T follicular helper cell (primary cell): ENCODE results near the gene ASCC2.

Experiments used
- DNase-seq: peaks from one replicate; pipeline ENCODE4 v3.0.0-alpha.2; 2020; ENCODE audit warnings: low read depth

Gene ASCC2

DNA sequence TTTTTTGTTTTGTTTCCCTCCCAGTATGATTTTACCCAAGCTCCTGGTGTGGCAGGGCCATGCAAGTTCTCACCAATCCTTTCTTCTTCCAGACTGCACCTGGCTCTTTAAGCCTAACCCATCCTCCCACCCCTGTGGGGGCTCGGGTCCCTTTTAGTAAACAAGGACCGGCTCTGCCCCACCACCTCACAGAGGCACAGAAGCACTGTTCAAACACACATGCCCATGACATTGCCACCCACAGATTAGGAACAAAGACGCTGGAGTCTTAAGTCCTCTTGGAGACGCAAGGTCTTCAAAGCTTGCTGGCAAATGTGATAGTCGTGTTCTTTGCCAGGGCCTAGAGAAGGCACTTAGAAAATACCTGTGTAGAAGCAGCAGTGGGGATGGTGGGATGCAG, 52.0 kb downstream of the ASCC2 start:
- DNase-seq: no peak

DNA sequence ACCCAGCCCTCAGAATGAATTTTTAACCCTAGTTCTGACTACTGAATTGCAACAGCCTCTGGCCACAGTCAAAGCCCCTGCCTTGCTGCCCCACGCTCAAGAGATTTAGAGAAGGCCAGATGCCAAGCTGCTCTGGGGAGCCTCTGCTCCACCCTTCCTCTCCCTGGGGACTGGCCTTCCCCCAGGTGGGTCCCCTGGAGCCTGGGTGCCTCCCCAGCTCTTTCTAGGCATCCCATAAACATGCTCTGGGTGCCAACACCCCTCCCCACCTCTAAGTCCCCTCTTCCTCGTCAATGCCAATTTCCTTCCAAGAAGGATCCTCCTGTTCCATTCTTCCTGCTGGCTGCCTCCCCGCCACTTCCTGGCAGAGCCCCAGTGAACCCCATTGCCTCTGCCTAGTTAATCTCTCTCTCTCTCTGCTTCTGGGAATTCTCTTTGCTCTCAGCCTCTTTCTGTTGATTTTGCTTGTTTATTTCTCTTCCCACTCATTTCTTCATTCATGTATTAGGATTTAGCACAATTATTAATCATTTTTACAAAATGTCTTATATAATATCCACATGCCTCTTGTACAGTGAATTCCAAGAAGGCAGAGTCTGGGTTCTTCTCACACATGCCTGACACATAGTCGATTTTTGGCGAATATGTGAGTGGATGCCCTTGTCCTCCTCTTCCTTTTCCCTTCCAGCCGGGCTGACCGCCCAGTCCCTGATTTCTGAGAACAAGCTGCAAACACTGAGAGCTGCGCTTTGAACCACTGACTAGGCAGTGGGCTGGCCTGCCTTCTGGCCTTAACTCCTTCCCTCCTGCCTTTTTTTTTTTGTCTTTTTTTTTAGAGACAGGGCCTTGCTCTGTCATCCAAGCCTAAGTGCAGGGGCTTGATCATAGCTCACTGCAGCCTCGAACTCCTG, 53.4 kb downstream of the ASCC2 start:
- DNase-seq: no peak

DNA sequence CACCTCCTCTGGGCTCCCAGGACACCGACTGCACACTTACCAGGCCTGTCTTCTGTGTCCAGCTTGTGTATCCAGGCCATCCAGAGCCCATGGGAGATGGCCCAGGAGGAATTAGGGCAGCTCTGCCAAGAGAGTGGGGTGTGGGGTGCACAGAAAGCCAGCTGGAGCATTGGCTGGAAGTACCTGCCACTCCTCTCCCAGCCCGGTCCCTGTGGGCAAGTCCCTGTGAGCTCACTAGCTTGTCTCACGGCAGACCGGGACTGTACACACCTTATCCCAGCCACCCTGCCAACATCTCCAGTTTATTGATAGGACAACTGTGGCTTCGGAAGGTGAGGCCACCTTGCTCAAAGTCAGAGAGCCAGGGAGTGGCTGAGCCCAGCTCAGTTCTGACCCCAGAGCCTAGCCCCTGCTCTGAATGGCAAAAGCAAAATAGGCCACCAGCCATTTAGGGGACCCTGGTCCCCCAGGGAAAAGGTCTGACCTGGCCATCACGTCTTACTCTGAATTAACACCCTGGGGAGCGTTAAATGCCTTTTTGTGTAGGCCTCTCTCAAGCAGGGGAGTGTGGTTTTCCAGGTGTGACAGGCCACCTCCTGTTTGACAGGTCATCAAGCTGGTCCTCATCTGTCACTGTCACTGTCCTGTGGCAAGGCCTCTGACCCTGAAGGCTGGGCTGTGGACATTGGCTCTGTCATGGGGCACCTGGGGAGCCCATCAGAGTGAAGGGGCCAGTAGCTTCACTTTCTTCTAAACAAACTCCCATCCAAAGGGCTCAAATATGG, 55.8 kb downstream of the ASCC2 start:
- DNase-seq: no peak

DNA sequence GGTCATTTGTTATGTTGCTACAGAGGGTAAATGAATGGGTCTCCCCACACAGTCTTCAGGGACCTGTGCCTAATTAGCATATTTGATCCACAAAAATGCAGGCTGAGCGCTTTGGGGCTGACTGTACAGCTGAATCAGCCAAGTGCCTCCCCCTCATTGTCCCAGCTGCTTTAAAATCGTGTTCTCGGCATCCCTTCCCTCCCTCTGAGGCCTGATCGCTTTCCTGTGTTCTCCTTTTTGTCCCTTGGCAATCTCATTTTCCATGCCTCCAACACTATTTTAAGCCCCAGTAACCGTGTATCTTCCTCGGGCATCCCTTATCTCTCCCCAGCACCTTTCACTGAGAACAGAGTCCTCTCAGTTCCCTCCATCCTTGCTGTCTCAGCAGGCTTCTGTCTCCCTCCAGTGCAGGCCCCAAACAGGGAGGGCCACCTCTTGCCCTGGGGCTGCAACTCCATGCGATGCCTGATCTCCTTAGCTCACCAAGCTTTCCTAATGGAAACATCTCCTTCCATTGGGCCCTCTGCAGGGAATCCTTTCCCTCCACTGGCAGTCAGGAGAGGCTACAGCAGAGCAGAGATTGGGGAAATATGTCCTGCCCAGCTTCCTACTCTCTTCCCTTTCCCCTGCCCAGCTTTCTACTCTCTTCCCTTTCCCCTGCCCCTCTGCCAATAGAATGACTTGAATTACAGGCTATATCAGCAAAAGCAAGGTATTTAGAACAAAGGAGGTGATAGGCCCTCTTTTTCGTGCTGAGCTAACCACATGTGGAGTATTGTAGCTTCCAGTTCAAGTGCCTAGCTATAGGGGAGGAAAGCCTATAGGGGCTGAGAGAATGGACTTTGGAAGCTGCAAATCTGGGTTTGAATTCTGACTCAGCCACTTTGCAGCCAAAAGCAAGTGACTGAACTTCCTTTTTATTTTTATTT, 57.1 kb downstream of the ASCC2 start:
- DNase-seq: no peak

DNA sequence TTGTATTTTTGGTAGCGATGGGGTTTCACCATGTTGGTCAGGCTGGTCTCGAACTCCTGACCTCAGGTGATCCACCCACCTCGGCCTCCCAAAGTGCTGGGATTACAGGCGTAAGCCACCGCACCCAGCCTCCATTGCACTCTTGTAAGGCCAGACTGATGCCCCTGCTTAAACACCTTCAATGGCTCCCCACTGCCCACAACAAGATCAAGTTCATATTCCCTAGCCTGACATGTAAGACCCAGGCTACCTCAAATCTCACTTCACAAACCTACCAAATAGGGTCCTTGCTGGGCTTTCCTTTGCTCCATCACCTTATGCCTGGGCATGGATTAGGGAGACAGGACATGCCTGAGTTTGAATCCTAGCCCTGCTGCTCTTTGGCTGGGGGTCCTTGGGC, 57.9 kb downstream of the ASCC2 start:
- DNase-seq: no peak

DNA sequence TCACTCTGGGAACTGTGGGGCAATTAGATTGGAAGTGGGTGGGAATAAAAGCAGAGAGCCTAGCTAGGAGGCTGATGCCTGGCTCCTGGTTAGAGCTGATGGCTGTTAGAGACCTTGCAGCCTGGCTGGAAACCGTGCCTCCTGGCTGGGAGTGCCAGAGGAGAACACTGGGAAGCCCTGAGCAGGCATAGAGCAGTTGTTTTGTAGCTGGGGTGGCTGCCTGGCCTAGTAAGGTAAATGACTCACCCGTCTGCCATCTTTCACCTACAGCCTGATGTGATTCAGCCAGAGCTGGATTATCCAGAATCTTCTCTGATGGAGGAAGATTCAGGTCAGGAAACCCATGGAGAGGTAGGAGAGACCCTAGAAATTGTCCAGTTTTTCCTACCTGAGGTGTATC, 64.8 kb downstream of the ASCC2 start:
- no peak for DNase-seq

DNA sequence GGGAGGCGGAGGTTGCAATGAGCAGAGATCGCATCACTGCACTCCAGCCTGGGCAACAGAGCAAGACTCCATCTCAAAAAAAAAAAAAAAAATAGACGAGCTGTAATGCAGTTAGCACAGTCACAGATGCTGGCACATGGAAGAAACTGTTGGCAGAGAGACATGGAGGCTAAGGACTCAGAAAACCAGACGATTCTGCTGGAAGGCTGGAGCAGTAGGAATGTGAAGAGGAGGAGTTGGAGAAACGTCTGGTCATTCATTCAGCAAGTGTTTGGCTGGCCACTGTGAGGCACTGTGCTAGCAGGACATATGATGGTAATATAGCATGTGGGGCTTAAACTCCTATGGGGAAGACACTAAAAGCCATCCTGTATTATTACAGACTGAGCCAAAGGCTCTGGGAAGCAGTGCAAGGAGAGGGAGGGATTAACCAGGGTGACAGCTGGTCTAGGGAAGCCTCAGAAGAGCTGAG, 65.9 kb downstream of the ASCC2 start:
- DNase-seq: no peak

DNA sequence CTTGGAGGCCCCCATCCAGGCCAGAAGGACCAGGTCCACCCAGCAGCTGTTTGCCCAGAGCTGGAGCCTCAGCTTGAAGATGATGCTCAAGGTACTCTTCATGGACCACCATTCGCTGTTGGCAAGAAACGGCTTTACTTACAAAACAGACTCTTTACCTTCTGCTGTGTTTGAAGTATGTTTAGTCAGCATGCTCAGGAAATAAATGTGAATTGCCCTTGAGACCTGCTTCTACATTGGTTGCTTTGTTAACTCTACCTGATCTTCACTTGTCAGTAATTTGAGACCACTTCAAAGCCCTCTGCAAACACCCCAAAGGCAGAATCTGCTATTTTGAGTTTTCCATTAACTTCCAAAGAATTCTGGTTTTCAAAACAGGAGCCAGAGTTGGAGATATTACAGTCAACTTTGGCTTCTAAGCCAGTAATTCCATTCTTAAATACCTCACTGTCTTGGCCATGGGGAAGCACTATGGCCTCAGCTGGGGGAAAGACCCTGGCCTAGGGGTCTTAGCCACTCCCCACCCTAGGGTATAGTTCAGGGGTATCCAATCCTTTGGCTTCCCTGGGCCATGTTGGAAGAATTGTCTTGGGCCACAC, 68.3 kb downstream of the ASCC2 start:
- no peak for DNase-seq

DNA sequence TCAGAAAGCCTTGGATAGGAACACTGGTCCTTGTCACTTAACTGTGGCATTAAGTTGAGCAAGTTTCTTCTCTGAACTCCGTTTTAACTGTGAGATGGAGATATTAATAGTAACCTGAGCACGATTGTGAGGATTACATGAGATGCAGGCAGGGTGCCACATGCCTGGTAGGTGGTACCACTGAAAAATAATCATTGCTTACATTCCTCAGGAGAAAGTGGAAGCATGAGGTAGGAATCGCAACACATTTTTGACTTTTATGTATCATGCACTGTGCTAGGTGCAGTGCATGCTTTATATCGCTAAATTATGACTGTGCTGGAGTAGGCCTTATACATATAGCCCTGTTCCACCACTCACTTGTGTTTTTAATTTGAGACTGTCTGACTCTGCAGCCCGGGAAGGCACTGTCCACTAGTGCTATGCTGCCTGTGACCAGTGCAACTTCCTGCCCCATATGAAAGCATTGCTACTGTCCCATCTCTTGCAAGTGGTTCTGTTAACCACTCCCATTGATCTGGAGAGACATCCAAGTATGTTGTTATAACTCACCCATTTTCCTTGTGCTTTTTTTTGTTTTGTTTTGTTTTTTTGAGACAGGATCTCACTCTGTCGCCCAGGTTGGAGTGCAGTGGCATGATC, 69.9 kb downstream of the ASCC2 start:
- no peak for DNase-seq

DNA sequence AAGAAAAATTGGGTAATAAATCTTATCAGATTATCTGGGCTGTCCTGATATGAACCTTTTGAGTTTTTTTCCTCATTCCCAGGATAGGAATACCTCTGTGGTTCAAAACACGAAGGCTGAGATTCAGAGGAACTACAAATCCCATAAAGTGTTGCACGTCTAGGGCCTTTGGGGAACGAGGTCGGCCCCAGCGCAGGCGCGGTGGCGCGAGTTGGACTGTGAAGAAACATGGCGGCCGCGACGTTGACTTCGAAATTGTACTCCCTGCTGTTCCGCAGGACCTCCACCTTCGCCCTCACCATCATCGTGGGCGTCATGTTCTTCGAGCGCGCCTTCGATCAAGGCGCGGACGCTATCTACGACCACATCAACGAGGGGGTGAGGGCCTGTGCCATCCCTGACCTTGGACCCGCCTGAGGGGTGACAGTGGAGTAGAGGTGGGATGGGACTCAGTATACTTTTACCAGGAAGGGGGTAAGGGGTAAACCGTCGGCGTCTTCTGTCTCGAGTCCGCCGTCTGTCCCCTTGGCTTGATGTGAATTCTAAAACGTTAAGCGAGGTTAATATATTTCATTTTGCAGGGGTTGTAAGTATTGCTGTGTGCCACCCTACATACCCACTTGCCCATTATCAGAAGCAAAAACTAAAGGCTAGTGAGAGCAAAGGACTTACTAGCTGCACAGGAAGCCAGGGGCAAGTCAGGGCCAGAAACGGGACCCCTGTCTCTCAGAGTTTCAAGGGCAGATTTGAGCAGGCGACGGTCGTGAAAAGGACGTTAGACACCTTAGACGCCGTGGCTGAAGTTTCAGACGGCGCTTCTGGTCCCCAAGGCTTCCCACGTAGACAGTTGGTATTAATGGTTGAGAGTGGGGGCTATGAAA, 70.7 kb downstream of the ASCC2 start, which contains the start of gene UQCR10:
Gene UQCR10 (plus strand): TSS at position 199 of the 881 bp plus-strand sequence. CDS start 30 bp downstream, at position 229.
- peak; percentile 86 for DNase-seq

DNA sequence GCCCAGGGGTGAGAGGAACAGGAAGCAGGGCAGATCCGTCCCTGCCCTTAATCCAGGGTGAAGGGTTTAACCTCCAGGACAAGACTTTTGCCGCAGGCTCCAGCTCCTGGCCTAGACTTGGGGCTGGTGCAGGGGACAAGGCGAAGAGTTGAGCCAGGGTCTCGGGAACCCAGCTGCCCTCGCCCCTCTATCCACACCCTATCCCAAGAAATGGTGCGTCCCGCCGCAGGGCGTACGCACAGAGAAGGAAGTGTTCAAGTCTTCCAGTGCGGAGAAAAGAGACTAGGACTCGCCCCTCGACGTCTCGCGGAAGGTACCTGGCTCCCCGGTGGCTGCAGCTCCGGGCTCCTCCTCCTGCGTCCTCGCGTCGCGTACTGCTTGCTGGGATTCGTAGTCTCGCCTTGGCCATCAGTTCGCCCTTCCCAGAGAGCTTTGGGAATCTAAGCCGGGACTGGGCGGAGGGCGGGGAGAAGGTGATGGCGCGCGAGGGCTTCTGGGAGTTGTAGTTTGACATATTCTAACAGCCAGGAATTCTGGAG, 71.4 kb downstream of the ASCC2 start, which contains the start of gene ZMAT5:
Gene ZMAT5 (minus strand): TSS at position 376 of the 539 bp plus-strand sequence. CDS start 18,463 bp downstream, outside the sequence.
- peak; percentile 87 for DNase-seq

DNA sequence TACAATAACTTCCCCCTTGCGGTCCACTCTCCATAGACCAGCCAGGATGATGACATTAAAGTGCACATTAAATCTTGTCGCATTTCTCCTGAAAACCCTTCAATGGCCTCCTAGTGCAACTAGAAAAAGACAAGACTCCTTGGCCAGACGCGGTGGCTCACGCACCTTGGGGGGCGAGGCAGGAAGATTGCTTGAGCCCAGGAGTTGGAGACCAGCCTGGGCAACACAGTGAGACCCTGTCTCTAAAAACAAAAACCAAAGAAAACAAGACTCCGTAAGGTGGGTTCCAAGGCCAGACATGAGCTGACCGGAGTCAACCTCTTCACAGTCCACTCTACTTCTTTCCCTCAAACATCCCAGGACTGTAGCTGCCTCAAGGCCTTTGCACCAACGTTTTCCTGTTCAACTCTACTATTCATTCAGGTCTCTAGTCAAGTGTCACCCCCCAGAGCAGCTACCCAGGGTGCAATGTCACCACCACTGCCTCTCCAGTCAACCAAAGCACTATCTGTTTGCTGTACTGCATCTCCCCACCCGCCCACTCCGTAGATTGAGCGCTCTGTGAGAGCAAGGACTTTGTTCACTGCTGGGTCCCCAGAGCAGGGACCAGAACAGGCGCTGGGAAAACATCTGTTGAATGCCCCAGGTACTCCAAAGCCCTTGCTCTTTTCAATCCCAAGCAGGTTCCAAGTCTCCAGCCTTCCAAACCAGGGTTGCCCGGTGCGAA, 72.0 kb downstream of the ASCC2 start:
- DNase-seq: peak; percentile 2

DNA sequence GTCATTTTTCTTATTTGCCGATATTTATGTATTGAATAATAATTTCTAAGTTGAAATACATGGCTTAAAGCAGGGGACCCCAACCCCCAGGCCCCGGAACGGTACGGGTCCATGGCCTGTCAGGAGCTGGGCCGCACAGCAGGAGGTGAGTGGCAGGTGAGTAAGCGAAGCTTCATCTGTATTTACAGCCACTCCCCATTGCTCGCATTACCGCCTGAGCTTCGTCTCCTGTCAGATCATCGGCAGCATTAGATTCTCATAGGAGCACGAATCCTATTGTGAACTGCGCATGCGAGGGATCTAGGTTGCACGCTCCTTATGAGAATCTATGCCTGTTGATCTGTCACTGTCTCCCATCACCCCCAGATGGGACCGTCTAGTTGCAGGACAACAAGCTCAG, 75.8 kb downstream of the ASCC2 start:
- DNase-seq: no peak

DNA sequence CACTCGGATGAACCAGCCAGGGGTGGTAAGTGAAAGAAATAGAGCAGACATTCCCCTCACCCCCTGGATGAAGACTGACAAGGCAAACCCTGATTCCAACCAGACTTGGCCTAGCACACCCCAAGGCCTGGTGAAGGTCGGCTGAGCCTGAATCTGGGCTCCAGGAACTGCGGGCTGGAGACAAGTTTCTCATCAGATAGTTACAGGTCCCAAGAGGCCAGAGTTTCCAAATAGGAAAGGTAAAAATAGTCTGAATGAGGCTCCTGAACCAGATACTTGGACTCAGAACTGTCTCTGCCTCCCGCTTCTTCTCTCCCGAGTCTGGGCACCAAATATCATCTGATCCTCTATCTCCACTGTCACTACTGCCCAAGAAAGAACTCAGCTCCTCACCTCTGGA, 79.1 kb downstream of the ASCC2 start:
- no peak for DNase-seq

DNA sequence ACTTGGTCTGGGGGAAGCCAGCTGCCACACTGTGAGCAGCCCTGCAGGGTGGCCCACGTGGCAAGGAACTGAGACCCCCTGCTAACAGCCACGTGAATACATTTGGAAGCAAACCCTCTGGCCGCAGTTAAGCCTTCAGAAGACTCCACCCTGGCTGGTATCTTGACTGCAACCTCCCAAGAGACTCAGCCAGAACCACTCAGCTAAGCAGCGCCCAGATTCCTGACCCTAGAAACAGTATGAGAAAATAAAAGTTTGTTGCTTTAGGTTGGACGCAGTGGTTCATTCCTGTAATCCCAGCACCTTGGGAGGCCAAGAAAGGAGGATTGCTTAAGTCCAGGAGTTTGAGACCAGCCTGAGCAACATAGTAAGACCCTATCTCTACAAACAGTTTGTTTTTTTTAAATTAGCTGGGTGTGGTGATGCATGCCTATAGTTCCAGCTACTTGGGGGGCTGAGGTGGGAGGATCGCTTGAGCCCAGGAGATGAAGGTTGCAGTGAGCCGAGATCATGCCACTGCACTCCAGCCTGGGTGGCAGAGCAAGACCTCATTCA, 79.9 kb downstream of the ASCC2 start:
- DNase-seq: no peak

DNA sequence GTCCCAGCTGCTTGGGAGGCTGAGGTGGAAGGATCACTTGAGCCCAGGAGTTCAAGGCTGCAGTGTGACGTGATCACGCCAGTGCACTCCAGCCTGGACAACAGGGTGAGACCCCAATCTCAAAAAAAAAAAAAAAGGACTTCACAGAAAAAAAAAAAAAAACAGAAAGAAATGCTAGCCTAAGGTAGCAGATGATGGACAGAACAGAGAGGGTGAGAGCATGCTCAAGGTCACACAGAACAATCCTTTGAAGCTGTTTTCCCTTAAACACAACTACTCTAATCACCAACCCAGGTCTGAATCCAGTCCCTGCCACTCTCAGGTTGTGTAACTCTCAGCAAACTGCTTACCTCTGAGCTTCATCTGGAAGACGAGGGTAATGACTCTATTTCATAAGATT, 81.0 kb downstream of the ASCC2 start:
- no peak for DNase-seq

DNA sequence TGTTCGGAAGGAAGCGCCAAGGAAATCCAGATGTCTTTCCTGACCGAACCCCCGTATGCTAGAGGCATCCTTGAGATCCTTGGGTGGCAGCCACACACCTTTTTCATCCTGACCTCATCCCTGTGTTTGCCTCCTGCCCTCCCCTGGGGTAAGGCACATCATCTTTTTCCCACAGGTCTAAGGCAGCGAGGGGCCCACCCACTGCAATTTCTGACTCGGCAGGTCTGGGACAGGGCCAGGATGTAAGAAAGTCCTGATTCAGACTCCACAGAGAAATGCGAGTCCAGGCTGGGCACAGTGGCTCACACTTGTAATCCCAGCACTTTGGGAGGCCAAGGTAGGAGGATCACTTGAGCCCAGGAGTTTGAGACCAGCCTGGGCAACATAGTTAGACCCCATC, 81.7 kb downstream of the ASCC2 start:
- DNase-seq: no peak

DNA sequence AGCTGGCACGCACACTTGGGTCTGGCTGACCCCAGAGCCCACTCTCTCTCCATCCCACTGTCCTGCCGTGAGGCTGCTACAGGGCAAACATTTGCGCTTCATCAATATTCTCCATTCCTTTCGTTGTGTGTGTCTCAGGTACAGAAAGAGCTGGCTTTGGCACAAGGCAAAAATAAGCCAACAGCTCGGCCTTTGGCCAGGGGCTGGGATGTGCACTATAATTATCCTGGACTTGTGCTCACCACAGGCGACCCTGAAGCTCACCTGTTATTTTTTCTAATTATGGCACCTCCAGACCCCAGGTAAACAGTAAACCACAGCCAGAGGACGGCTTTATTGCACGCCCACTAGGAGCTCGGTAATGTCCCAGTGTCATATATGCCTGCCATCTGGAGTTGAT, 82.2 kb downstream of the ASCC2 start:
- DNase-seq: no peak
